Measurements from ENCODE around the gene ERVV-1.

ERVV-1 gene

GRCh38 chr19:53002479-53002878 is 11.2 kb upstream of the ERVV-1 start:
- Histone ChIP-seq H3K4ac (ENCODE audit: low read depth in 1 of 2, low read length in 2 of 2) (no peak overlapping the region), H3K9ac (ENCODE audit: low read length) (no peak overlapping the region), H3K14ac (ENCODE audit: low read length in 2 of 2) (no peak overlapping the region), H2BK5ac (ENCODE audit: low read depth, low read length, poor library complexity, severe bottlenecking) (no peak overlapping the region), H2BK15ac (ENCODE audit: low read depth, poor library complexity, severe bottlenecking) (no peak overlapping the region), H3K9me3 (ENCODE audit: control insufficient read depth, low read length) (peaks cover 15% of the 10 kb centered on the region), H2BK12ac (ENCODE audit: low read length in 2 of 2) (no peak overlapping the region), H2AFZ (ENCODE audit: low read depth, low read length) (no peak overlapping the region), H3K36me3 (ENCODE audit: control insufficient read depth in 1 of 2, insufficient read depth in 2 of 2, low read depth in 1 of 2, low read length in 2 of 2) (no peaks in the 10 kb centered on the region), H3K23ac (ENCODE audit: low read length in 2 of 2) (no peak overlapping the region), H3K18ac (ENCODE audit: low read depth in 1 of 2, low read length in 2 of 2) (no peak overlapping the region), H2AK5ac (ENCODE audit: low read length, severe bottlenecking) (no peak overlapping the region), H3K4me1 (ENCODE audit: control insufficient read depth, insufficient read depth, low read depth, low read length) (no peaks in the 10 kb centered on the region), H3K27me3 (ENCODE audit: control insufficient read depth in 1 of 2, insufficient read depth in 1 of 2, low read length in 2 of 2) (no peaks in the 10 kb centered on the region), H3K79me1 (replicated peaks; ENCODE audit: low read length, poor library complexity, severe bottlenecking) (no peaks in the 10 kb centered on the region), H4K8ac (ENCODE audit: low read length) (no peak overlapping the region), H4K91ac (ENCODE audit: low read length) (no peak overlapping the region), H3K4me3 (ENCODE audit: insufficient read depth in 1 of 2, low read depth in 1 of 2, low read length in 2 of 2) (no peak overlapping the region), H3K4me2 (ENCODE audit: low read length, poor library complexity, severe bottlenecking) (no peak overlapping the region), H2BK120ac (ENCODE audit: low read depth, low read length) (no peak overlapping the region), H3K27ac (ENCODE audit: low read length, poor library complexity, severe bottlenecking) (no peak overlapping the region)
- 41% methylated on average over 2 of the region's 2 CpGs for WGBS
- no peak for DNase-seq

GRCh38 chr19:53004242-53004641 is 9.5 kb upstream of the ERVV-1 start:
- H3K18ac ChIP-seq (ENCODE audit: low read depth in 1 of 2, low read length in 2 of 2): no peak overlapping the region
- H3K4me1 ChIP-seq (ENCODE audit: control insufficient read depth, insufficient read depth, low read depth, low read length): no peaks in the 10 kb centered on the region
- WGBS: 92% methylated on average over 5 of the region's 5 CpGs
- H2AK5ac ChIP-seq (ENCODE audit: low read length, severe bottlenecking): no peak overlapping the region
- no peaks in the 10 kb centered on the region for H3K79me1 ChIP-seq (replicated peaks; ENCODE audit: low read length, poor library complexity, severe bottlenecking)
- H3K14ac ChIP-seq (ENCODE audit: low read length in 2 of 2): no peak overlapping the region
- H4K91ac ChIP-seq (ENCODE audit: low read length): no peak overlapping the region
- no peak overlapping the region for H2BK12ac ChIP-seq (ENCODE audit: low read length in 2 of 2)
- H3K9me3 ChIP-seq (ENCODE audit: control insufficient read depth, low read length): peaks cover 13% of the 10 kb centered on the region
- no peak overlapping the region for H2AFZ ChIP-seq (ENCODE audit: low read depth, low read length)
- no peak overlapping the region for H2BK5ac ChIP-seq (ENCODE audit: low read depth, low read length, poor library complexity, severe bottlenecking)
- H3K4me3 ChIP-seq (ENCODE audit: insufficient read depth in 1 of 2, low read depth in 1 of 2, low read length in 2 of 2): no peak overlapping the region
- H3K36me3 ChIP-seq (ENCODE audit: control insufficient read depth in 1 of 2, insufficient read depth in 2 of 2, low read depth in 1 of 2, low read length in 2 of 2): no peaks in the 10 kb centered on the region
- H3K27me3 ChIP-seq (ENCODE audit: control insufficient read depth in 1 of 2, insufficient read depth in 1 of 2, low read length in 2 of 2): no peaks in the 10 kb centered on the region
- H2BK15ac ChIP-seq (ENCODE audit: low read depth, poor library complexity, severe bottlenecking): no peak overlapping the region
- H4K8ac ChIP-seq (ENCODE audit: low read length): no peak overlapping the region
- no peak overlapping the region for H2BK120ac ChIP-seq (ENCODE audit: low read depth, low read length)
- DNase-seq: no peak
- H3K4me2 ChIP-seq (ENCODE audit: low read length, poor library complexity, severe bottlenecking): no peak overlapping the region
- no peak overlapping the region for H3K9ac ChIP-seq (ENCODE audit: low read length)
- H3K23ac ChIP-seq (ENCODE audit: low read length in 2 of 2): no peak overlapping the region
- H3K4ac ChIP-seq (ENCODE audit: low read depth in 1 of 2, low read length in 2 of 2): no peak overlapping the region
- H3K27ac ChIP-seq (ENCODE audit: low read length, poor library complexity, severe bottlenecking): no peak overlapping the region

DNA sequence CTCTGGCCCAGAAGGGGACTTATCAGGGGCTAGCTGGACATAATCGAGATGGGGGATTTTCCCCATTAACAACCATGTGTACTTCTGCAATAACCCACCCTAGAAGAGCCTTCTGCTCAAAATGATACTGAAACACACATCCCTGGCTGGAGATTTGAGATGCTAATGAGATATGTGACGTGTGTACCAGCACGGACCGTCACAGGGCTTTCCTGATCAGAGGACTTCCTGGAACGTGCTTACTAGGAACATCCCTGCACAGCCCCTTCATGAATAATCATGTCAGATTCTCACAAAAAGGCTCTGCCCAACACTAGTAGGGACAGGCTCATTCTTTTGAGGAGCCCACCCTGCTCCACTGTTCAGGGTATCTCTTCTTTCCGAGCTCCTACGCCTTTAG is 6.5 kb upstream of the ERVV-1 start:
- H3K4ac ChIP-seq (ENCODE audit: low read depth in 1 of 2, low read length in 2 of 2): no peak overlapping the region
- H2AK5ac ChIP-seq (ENCODE audit: low read length, severe bottlenecking): no peak overlapping the region
- no peak overlapping the region for H3K18ac ChIP-seq (ENCODE audit: low read depth in 1 of 2, low read length in 2 of 2)
- no peaks in the 10 kb centered on the region for H3K27me3 ChIP-seq (ENCODE audit: control insufficient read depth in 1 of 2, insufficient read depth in 1 of 2, low read length in 2 of 2)
- 72% methylated on average over 6 of the region's 7 CpGs for WGBS
- H3K23ac ChIP-seq (ENCODE audit: low read length in 2 of 2): no peak overlapping the region
- no peak overlapping the region for H2AFZ ChIP-seq (ENCODE audit: low read depth, low read length)
- no peak overlapping the region for H2BK15ac ChIP-seq (ENCODE audit: low read depth, poor library complexity, severe bottlenecking)
- no peak overlapping the region for H2BK12ac ChIP-seq (ENCODE audit: low read length in 2 of 2)
- no peaks in the 10 kb centered on the region for H3K79me1 ChIP-seq (replicated peaks; ENCODE audit: low read length, poor library complexity, severe bottlenecking)
- no peak overlapping the region for H2BK5ac ChIP-seq (ENCODE audit: low read depth, low read length, poor library complexity, severe bottlenecking)
- no peak overlapping the region for H2BK120ac ChIP-seq (ENCODE audit: low read depth, low read length)
- H3K36me3 ChIP-seq (ENCODE audit: control insufficient read depth in 1 of 2, insufficient read depth in 2 of 2, low read depth in 1 of 2, low read length in 2 of 2): no peaks in the 10 kb centered on the region
- H3K4me1 ChIP-seq (ENCODE audit: control insufficient read depth, insufficient read depth, low read depth, low read length): no peaks in the 10 kb centered on the region
- no peak overlapping the region for H4K91ac ChIP-seq (ENCODE audit: low read length)
- H3K9me3 ChIP-seq (ENCODE audit: control insufficient read depth, low read length): peaks cover 13% of the 10 kb centered on the region
- no peak overlapping the region for H3K4me3 ChIP-seq (ENCODE audit: insufficient read depth in 1 of 2, low read depth in 1 of 2, low read length in 2 of 2)
- no peak overlapping the region for H3K4me2 ChIP-seq (ENCODE audit: low read length, poor library complexity, severe bottlenecking)
- no peak overlapping the region for H3K14ac ChIP-seq (ENCODE audit: low read length in 2 of 2)
- H4K8ac ChIP-seq (ENCODE audit: low read length): no peak overlapping the region
- H3K27ac ChIP-seq (ENCODE audit: low read length, poor library complexity, severe bottlenecking): no peak overlapping the region
- H3K9ac ChIP-seq (ENCODE audit: low read length): no peak overlapping the region
- no peak for DNase-seq

- Histone ChIP-seq H3K9me3 (ENCODE audit: control insufficient read depth, low read length) (peaks cover 13% of the 10 kb centered on the region), H3K18ac (ENCODE audit: low read depth in 1 of 2, low read length in 2 of 2) (no peak overlapping the region), H3K9ac (ENCODE audit: low read length) (no peak overlapping the region), H2BK15ac (ENCODE audit: low read depth, poor library complexity, severe bottlenecking) (no peak overlapping the region), H3K27me3 (ENCODE audit: control insufficient read depth in 1 of 2, insufficient read depth in 1 of 2, low read length in 2 of 2) (no peaks in the 10 kb centered on the region), H3K4me2 (ENCODE audit: low read length, poor library complexity, severe bottlenecking) (no peak overlapping the region), H3K4me1 (ENCODE audit: control insufficient read depth, insufficient read depth, low read depth, low read length) (no peaks in the 10 kb centered on the region), H2BK5ac (ENCODE audit: low read depth, low read length, poor library complexity, severe bottlenecking) (no peak overlapping the region), H4K91ac (ENCODE audit: low read length) (no peak overlapping the region), H2BK120ac (ENCODE audit: low read depth, low read length) (no peak overlapping the region), H2AK5ac (ENCODE audit: low read length, severe bottlenecking) (no peak overlapping the region), H3K27ac (ENCODE audit: low read length, poor library complexity, severe bottlenecking) (no peak overlapping the region), H3K79me1 (replicated peaks; ENCODE audit: low read length, poor library complexity, severe bottlenecking) (no peaks in the 10 kb centered on the region), H3K14ac (ENCODE audit: low read length in 2 of 2) (no peak overlapping the region), H3K4ac (ENCODE audit: low read depth in 1 of 2, low read length in 2 of 2) (no peak overlapping the region), H3K36me3 (ENCODE audit: control insufficient read depth in 1 of 2, insufficient read depth in 2 of 2, low read depth in 1 of 2, low read length in 2 of 2) (no peaks in the 10 kb centered on the region), H3K4me3 (ENCODE audit: insufficient read depth in 1 of 2, low read depth in 1 of 2, low read length in 2 of 2) (no peak overlapping the region), H4K8ac (ENCODE audit: low read length) (no peak overlapping the region), H2AFZ (ENCODE audit: low read depth, low read length) (no peak overlapping the region), H2BK12ac (ENCODE audit: low read length in 2 of 2) (no peak overlapping the region), H3K23ac (ENCODE audit: low read length in 2 of 2) (no peak overlapping the region)
- no peak for DNase-seq
- WGBS: 37% methylated on average over 4 of the region's 5 CpGs
Observed at GRCh38 chr19:53007606-53008005, 6.1 kb upstream of the ERVV-1 start.

Measured in mesenchymal stem cell (in vitro differentiated cells and primary cell).